Measurements from ENCODE around the gene STK10.

DNA sequence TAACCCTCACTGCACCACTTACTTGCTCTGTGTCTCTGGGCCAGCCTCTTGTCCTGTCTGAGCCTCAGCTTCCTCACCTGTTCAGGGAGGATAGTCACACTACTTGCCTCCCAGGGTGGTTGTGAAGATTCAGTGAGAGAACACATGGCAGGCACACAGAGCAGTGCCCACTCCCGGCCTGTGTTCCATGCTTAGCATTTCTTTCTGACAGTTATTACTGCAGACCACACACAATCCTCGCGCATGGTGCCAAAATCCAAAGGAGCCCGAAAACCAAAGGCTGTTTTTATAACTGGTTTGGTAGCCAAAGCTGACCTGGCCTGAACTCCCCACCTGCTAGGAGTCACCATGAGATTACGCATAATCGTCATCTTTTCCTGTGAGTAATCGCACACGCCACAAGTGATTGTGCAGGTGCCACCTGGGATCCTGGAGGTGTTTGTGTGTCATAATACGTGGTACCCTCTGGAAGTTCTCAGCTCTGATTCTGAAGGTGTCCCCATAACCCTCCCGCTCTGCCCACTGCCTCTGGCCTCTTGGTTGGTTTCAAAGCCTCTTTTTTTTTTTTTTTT is 97.0 kb downstream of the STK10 start:
- TF ChIP-seq, protein P1, sequence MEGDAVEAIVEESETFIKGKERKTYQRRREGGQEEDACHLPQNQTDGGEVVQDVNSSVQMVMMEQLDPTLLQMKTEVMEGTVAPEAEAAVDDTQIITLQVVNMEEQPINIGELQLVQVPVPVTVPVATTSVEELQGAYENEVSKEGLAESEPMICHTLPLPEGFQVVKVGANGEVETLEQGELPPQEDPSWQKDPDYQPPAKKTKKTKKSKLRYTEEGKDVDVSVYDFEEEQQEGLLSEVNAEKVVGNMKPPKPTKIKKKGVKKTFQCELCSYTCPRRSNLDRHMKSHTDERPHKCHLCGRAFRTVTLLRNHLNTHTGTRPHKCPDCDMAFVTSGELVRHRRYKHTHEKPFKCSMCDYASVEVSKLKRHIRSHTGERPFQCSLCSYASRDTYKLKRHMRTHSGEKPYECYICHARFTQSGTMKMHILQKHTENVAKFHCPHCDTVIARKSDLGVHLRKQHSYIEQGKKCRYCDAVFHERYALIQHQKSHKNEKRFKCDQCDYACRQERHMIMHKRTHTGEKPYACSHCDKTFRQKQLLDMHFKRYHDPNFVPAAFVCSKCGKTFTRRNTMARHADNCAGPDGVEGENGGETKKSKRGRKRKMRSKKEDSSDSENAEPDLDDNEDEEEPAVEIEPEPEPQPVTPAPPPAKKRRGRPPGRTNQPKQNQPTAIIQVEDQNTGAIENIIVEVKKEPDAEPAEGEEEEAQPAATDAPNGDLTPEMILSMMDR (conservative IDR thresholded peaks at IDR 0.05; ENCODE audit: low read length): no peak
- no peak for TF ChIP-seq EZH2phosphoT487 (IDR thresholded peaks at IDR 0.05; ENCODE audit: borderline replicate concordance)
